Stimulated activated memory B cell treated with anti-CD40 and anti-IgM and Interleukin-4, amounts not matched to agents 10 μg/mL and 1 μg/mL and 100 μg/mL, for 72 hours (primary cell): ENCODE measurements around the gene IFNL2.
"Not testable (repeated sequence)": the region's sequence is repeated elsewhere in the genome, so short reads cannot be mapped to it uniquely, and the experiment has no call there.

Source experiments
- ATAC-seq: fragments of 150-1000 bp; cut with Tn5 transposase; 2 replicates; pipeline ENCODE4 v1.10.0; 2021
- H3K27ac Mint-ChIP-seq: one replicate; pipeline ENCODE4 v1.8.0; 2022; ENCODE audit warnings: mild to moderate bottlenecking, mixed read lengths
- H3K27me3 Mint-ChIP-seq: one replicate; pipeline ENCODE4 v1.8.0; 2022; ENCODE audit warnings: mixed read lengths
- H3K36me3 Mint-ChIP-seq: one replicate; pipeline ENCODE4 v1.8.0; 2022; ENCODE audit warnings: mixed read lengths
- H3K4me1 Mint-ChIP-seq: one replicate; pipeline ENCODE4 v1.8.0; 2022; ENCODE audit warnings: mixed read lengths
- H3K4me3 Mint-ChIP-seq: one replicate; pipeline ENCODE4 v1.8.0; 2022; ENCODE audit warnings: mild to moderate bottlenecking, moderate library complexity, mixed read lengths
- H3K9me3 Mint-ChIP-seq: one replicate; pipeline ENCODE4 v1.8.0; 2022; ENCODE audit warnings: mixed read lengths

IFNL2 gene

DNA sequence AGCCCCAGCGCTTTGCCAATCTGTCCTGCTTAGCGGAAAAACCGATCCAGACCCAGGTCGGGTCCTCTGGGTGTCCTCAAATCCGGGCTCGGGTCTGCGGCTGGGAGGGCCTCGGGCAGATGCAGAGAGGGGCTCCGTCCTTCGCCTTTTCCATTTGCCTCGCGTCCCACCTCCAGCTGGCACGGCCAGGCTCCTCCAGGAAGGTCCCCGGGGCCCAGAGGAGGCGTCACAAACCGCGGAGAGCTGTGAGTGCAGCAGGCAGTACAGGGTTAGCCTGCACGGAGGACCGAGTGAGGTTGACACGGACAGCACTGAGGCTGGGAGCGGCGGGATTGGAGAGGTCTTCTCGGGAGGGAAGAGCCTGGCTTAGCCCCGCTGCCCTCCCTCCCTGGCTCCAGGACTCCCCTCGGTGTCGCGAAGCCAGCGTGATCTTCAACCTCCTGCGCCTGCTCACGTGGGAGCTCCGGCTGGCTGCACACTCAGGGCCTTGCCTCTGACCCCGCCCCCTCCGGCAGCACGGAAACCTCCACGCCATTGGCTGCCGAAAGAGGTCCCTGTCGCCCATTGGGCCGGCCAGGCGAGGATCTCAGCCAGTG, 2.8 kb upstream of the IFNL2 start:
- no peaks in the 10 kb centered on the region for H3K4me1 Mint-ChIP-seq
- no peak overlapping the region for H3K4me3 Mint-ChIP-seq
- no peaks in the 10 kb centered on the region for H3K9me3 Mint-ChIP-seq
- peaks cover 72% of the 10 kb centered on the region for H3K27me3 Mint-ChIP-seq
- no peak overlapping the region for H3K27ac Mint-ChIP-seq
- ATAC-seq: no peak
- H3K36me3 Mint-ChIP-seq: no peaks in the 10 kb centered on the region

DNA sequence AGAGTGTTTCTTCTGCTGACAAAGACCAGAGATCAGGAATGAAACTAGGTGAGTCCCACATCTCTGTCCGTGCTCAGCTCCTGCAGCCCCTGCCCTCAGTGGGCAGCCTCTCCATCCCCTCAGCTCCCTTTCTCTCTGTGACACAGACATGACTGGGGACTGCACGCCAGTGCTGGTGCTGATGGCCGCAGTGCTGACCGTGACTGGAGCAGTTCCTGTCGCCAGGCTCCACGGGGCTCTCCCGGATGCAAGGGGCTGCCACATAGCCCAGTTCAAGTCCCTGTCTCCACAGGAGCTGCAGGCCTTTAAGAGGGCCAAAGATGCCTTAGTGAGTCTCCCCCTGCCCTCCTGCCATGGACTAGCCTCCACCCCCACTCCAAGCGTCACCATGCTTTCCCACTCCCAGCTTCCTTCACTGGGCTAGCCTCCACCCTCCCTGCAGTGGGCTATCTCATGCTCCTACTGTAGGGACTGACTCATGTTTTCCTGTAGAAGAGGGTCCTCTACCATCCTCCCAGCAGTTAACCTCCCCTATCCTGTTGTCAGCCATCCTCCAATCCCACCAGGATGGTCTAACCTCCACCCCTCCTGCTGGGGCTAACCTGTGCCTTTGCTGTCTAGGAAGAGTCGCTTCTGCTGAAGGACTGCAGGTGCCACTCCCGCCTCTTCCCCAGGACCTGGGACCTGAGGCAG, 481 bp downstream of the IFNL2 start:
- H3K27me3 Mint-ChIP-seq: peaks cover 61% of the 10 kb centered on the region
- H3K36me3 Mint-ChIP-seq, H3K4me1 Mint-ChIP-seq, H3K27ac Mint-ChIP-seq, H3K4me3 Mint-ChIP-seq, ATAC-seq, H3K9me3 Mint-ChIP-seq: not testable (repeated sequence)

DNA sequence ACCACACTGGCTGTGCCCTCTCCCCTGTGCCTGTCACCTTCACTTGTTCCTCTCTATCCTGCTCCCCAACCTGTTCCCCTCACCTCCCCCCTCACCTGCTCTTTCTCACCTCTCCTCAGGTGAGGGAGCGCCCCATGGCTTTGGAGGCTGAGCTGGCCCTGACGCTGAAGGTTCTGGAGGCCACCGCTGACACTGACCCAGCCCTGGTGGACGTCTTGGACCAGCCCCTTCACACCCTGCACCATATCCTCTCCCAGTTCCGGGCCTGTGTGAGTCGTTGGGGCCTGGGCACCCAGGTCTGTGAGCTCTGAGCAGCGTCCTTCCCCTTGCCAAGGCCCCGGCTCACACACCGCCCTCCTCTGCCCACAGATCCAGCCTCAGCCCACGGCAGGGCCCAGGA, 1.2 kb downstream of the IFNL2 start:
- not testable (repeated sequence) for H3K9me3 Mint-ChIP-seq, ATAC-seq, H3K4me3 Mint-ChIP-seq, H3K36me3 Mint-ChIP-seq, H3K27ac Mint-ChIP-seq, H3K4me1 Mint-ChIP-seq
- H3K27me3 Mint-ChIP-seq: peaks cover 54% of the 10 kb centered on the region

DNA sequence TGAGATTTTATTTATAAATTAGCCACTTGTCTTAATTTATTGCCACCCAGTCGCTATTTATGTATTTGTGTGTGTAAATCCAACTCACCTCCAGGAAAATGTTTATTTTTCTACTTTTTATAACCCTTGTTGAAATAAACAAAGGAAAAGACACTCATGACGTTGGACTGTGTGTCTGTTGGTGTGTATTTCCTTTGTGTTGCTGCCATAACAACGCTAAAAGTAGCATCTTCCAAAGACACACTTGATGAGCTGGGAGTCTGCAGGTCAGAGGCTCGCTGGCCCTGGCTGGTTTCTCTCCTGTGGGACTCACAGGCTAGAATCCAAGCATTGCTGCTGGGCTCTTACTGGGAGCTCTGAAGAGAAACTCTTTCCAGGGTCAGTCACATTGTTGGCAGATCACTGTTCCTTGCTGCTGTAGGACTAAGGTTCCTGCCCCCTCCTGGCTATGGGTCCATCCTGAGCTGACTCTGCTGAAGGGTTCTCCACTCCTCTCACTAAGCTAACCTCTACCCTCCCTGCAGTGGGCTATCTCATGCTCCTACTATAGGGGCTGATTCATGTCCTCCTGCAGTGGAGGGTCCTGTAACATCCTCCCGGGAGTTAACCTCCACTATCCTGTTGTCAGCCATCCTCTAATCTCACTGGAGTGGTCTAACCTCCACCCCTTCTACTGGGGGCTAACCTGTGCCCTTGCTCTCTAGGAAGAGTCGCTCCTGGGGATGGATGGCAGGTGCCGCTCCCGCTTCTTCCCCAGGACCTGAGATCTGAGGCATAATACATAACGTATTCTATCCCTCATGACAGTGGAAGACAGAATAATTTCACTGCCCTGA, 2.1 kb downstream of the IFNL2 start:
- no peaks in the 10 kb centered on the region for H3K9me3 Mint-ChIP-seq
- H3K4me3 Mint-ChIP-seq: no peak overlapping the region
- H3K4me1 Mint-ChIP-seq: no peaks in the 10 kb centered on the region
- peaks cover 45% of the 10 kb centered on the region for H3K27me3 Mint-ChIP-seq
- H3K36me3 Mint-ChIP-seq: no peaks in the 10 kb centered on the region
- no peak for ATAC-seq
- H3K27ac Mint-ChIP-seq: no peak overlapping the region

GRCh38 chr19:39273859-39274258, 5.7 kb downstream of the IFNL2 start:
- not testable (repeated sequence) for H3K9me3 Mint-ChIP-seq, H3K36me3 Mint-ChIP-seq, H3K4me1 Mint-ChIP-seq, ATAC-seq, H3K4me3 Mint-ChIP-seq, H3K27ac Mint-ChIP-seq
- peaks cover 35% of the 10 kb centered on the region for H3K27me3 Mint-ChIP-seq

DNA sequence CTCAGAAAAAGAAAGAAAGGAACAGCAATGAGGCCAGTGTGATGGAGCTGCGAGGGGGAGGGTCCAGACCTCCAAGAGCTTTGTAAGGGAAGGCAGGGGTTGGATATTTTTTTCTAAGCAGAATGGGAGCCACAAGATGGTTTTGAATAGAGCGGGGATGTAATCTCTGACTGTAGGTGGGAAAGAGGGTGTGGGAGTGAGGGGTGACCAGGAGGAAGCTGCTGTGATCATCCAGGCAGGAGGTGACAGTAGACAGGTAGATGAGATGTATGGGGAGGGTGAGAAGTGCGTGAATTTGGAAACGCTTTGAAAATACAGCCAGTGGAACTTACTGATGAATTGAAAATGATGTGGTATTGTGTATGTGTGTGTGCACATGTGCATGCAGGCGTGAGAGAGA, 7.4 kb downstream of the IFNL2 start:
- H3K4me1 Mint-ChIP-seq: no peaks in the 10 kb centered on the region
- ATAC-seq: no peak
- no peak overlapping the region for H3K27ac Mint-ChIP-seq
- no peak overlapping the region for H3K4me3 Mint-ChIP-seq
- no peaks in the 10 kb centered on the region for H3K36me3 Mint-ChIP-seq
- H3K9me3 Mint-ChIP-seq: no peaks in the 10 kb centered on the region
- peaks cover 18% of the 10 kb centered on the region for H3K27me3 Mint-ChIP-seq

- no peaks in the 10 kb centered on the region for H3K36me3 Mint-ChIP-seq
- H3K4me3 Mint-ChIP-seq: no peak overlapping the region
- H3K27me3 Mint-ChIP-seq: peaks cover 10% of the 10 kb centered on the region
- no peaks in the 10 kb centered on the region for H3K9me3 Mint-ChIP-seq
- H3K4me1 Mint-ChIP-seq: no peaks in the 10 kb centered on the region
- no peak for ATAC-seq
- no peak overlapping the region for H3K27ac Mint-ChIP-seq
These were observed 8.5 kb downstream of the IFNL2 start for GRCh38 chr19:39276740-39277139.

- no peaks in the 10 kb centered on the region for H3K4me1 Mint-ChIP-seq
- peaks cover 10% of the 10 kb centered on the region for H3K27me3 Mint-ChIP-seq
- H3K27ac Mint-ChIP-seq: no peak overlapping the region
- no peak overlapping the region for H3K4me3 Mint-ChIP-seq
- H3K36me3 Mint-ChIP-seq: no peaks in the 10 kb centered on the region
- no peak for ATAC-seq
- H3K9me3 Mint-ChIP-seq: peaks cover 3% of the 10 kb centered on the region
These were observed 9.4 kb downstream of the IFNL2 start for GRCh38 chr19:39277598-39277997.

DNA sequence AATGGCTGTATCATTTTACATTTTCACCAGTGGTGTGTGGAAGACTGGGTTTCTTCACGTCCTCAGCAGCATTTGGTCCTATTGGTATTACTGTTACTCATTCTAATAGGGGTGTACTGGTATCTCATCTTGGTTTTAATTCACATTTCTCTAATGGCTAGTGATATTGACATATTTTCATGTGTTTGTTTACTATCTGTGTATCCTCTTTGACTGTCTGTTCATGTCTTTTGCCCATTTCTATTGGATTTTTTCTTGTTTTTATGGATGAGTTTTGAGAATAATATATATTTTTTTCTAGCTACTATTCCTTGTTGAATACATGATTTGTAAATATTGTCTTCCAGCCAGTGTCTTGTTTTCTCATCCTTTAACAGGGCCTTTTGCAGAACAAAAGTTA, 13.8 kb downstream of the IFNL2 start:
- Mint-ChIP-seq H3K36me3 (no peaks in the 10 kb centered on the region), H3K9me3 (peaks cover 11% of the 10 kb centered on the region), H3K4me3 (no peak overlapping the region), H3K27me3 (peaks cover 25% of the 10 kb centered on the region), H3K4me1 (no peaks in the 10 kb centered on the region), H3K27ac (no peak overlapping the region)
- no peak for ATAC-seq

DNA sequence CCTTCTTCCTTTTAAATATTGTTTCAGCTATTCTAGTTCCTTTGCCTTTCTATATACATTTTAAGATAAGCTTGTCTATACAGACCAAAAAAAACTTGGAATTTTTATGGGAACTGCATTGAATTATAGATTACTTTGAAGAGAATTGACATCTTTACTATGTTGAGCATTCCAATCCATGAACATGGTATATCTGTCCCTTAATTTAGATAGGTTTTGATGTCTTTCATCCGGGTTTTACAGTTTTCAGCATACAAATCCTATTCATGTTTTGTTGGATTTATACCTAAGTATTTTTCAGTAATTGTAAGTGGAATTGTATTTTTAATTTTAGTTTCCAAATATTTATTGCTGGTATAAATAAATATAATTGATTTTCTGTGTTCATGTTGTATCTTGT, 15.8 kb downstream of the IFNL2 start:
- H3K9me3 Mint-ChIP-seq: peaks cover 14% of the 10 kb centered on the region
- H3K4me3 Mint-ChIP-seq: no peak overlapping the region
- H3K27me3 Mint-ChIP-seq: peaks cover 30% of the 10 kb centered on the region
- H3K27ac Mint-ChIP-seq: no peak overlapping the region
- H3K4me1 Mint-ChIP-seq: no peaks in the 10 kb centered on the region
- ATAC-seq: no peak
- H3K36me3 Mint-ChIP-seq: no peaks in the 10 kb centered on the region

- Mint-ChIP-seq H3K36me3 (no peaks in the 10 kb centered on the region), H3K27ac (no peak overlapping the region), H3K27me3 (peaks cover 73% of the 10 kb centered on the region), H3K9me3 (no peaks in the 10 kb centered on the region), H3K4me1 (no peaks in the 10 kb centered on the region), H3K4me3 (no peak overlapping the region)
- no peak for ATAC-seq
These were observed 25.2 kb downstream of the IFNL2 start for GRCh38 chr19:39293394-39293793.

GRCh38 chr19:39296055-39296645, 28.0 kb downstream of the IFNL2 start, which contains the start of gene IFNL1:
TSS of gene IFNL1 (plus strand) at chr19:39296407. CDS start at chr19:39296422, 15 bp downstream.
- Mint-ChIP-seq H3K4me3 (no peak within 1 kb of the TSS), H3K27me3 (peaks cover 60% of the 10 kb centered on the region), H3K9me3 (no peaks in the 10 kb centered on the region), H3K27ac (no peak within 1 kb of the TSS), H3K36me3 (no peaks in the 10 kb centered on the region), H3K4me1 (no peaks in the 10 kb centered on the region)
- ATAC-seq: no peak

GRCh38 chr19:39296906-39297305, 28.7 kb downstream of the IFNL2 start:
- Mint-ChIP-seq H3K27me3 (peaks cover 54% of the 10 kb centered on the region), H3K9me3 (no peaks in the 10 kb centered on the region), H3K27ac (no peak overlapping the region), H3K4me1 (no peaks in the 10 kb centered on the region), H3K4me3 (no peak overlapping the region), H3K36me3 (no peaks in the 10 kb centered on the region)
- ATAC-seq: no peak

DNA sequence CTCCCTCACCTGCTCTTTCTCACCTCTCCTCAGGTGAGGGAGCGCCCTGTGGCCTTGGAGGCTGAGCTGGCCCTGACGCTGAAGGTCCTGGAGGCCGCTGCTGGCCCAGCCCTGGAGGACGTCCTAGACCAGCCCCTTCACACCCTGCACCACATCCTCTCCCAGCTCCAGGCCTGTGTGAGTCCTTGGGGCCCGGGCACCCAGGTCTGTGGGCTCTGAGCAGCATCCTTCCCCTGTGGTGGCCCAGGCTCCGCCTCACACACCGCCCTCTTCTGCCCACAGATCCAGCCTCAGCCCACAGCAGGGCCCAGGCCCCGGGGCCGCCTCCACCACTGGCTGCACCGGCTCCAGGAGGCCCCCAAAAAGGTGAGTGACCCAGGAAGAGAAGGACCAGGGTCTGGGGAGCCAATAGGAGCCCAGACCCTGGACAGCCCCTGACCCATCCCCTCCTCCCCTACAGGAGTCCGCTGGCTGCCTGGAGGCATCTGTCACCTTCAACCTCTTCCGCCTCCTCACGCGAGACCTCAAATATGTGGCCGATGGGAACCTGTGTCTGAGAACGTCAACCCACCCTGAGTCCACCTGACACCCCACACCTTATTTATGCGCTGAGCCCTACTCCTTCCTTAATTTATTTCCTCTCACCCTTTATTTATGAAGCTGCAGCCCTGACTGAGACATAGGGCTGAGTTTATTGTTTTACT, 29.9 kb downstream of the IFNL2 start:
- Mint-ChIP-seq H3K27ac (no peak overlapping the region), H3K4me1 (no peaks in the 10 kb centered on the region), H3K4me3 (no peak overlapping the region), H3K27me3 (peaks cover 50% of the 10 kb centered on the region), H3K9me3 (no peaks in the 10 kb centered on the region), H3K36me3 (no peaks in the 10 kb centered on the region)
- ATAC-seq: no peak

- Mint-ChIP-seq H3K4me3 (no peak overlapping the region), H3K27ac (no peak overlapping the region)
- no peak for ATAC-seq
These were observed 31.2 kb downstream of the IFNL2 start for GRCh38 chr19:39299404-39299803.

More at GRCh38 chr19:39299404-39299803, 31.2 kb downstream of the IFNL2 start:
- peaks cover 45% of the 10 kb centered on the region for H3K27me3 Mint-ChIP-seq
- H3K36me3 Mint-ChIP-seq: no peaks in the 10 kb centered on the region
- H3K4me1 Mint-ChIP-seq: no peaks in the 10 kb centered on the region
- peaks cover 3% of the 10 kb centered on the region for H3K9me3 Mint-ChIP-seq
